Liver (tissue), 9 donors: ENCODE measurements around the gene ZNF528. TPM values are rescaled to one million over a fixed set of nuclear protein-coding genes. Genes with fewer than 3 reads are reported as not detected.
A peak's percentile ranks its signal among the peaks of the same experiment; 100 is the strongest.

ENCODE experiments used
- DNase-seq: peaks from one replicate; pipeline ENCODE4 v3.0.0-alpha.2; 2017; ENCODE audit warnings: low spot score
- H3K27ac ChIP-seq, 2 donors: one replicate each; pipeline ENCODE4 v1.7.0; 2013; ENCODE audit warnings: inconsistent platforms in 2 of 2, low read length in 2 of 2, control low read depth in 1 of 2, low read depth in 1 of 2, mild to moderate bottlenecking in 1 of 2
- H3K27me3 ChIP-seq, 4 donors: one replicate each; pipeline versions ENCODE4 v1.6.1 to v1.7.0; 2013; ENCODE audit warnings: low read length in 3 of 4, inconsistent platforms in 1 of 4, mild to moderate bottlenecking in 1 of 4, moderate library complexity in 1 of 4; ENCODE audit not compliant: control insufficient read depth in 4 of 4, insufficient read depth in 4 of 4
- H3K36me3 ChIP-seq, 4 donors: one replicate each; pipeline versions ENCODE4 v1.6.1 to v1.7.0; 2013; ENCODE audit warnings: low read length in 3 of 4, mild to moderate bottlenecking in 3 of 4, low read depth in 1 of 4, moderate library complexity in 1 of 4; ENCODE audit not compliant: control insufficient read depth in 4 of 4, insufficient read depth in 3 of 4
- H3K4me1 ChIP-seq, 4 donors: one replicate each; pipeline versions ENCODE4 v1.6.1 to v1.7.0; 2013; ENCODE audit warnings: low read length in 3 of 4, mild to moderate bottlenecking in 3 of 4, moderate library complexity in 1 of 4; ENCODE audit not compliant: control insufficient read depth in 4 of 4, insufficient read depth in 4 of 4
- H3K4me3 ChIP-seq, 3 donors: one replicate each; pipeline versions ENCODE4 v1.6.1 to v1.7.0; 2013; ENCODE audit warnings: low read length in 3 of 3, control low read depth in 1 of 3, low read depth in 1 of 3, mild to moderate bottlenecking in 1 of 3
- H3K9ac ChIP-seq, 2 donors: one replicate each; pipeline ENCODE4 v1.7.0; 2013; ENCODE audit warnings: low read length in 2 of 2, mild to moderate bottlenecking in 2 of 2, moderate library complexity in 2 of 2, control low read depth in 1 of 2, low read depth in 1 of 2
- H3K9me3 ChIP-seq, 4 donors: one replicate each; pipeline versions ENCODE4 v1.6.1 to v1.7.0; 2013; ENCODE audit warnings: low read length in 3 of 4; ENCODE audit not compliant: control insufficient read depth in 4 of 4
- CTCF ChIP-seq: fragments of 150-350 bp; IDR thresholded peaks from 2 replicates; pipeline ENCODE4 v1.5.1; 2017; ENCODE audit warnings: improper control_type of control experiment, low read depth, low read length; ENCODE audit not compliant: missing input control
- FOXA2 ChIP-seq: IDR thresholded peaks from 2 replicates; pipeline ENCODE4 v1.6.1; 2016; ENCODE audit warnings: antibody characterized with exemption
- GABPA ChIP-seq, 2 donors: IDR thresholded peaks in 1 of 2; conservative IDR thresholded peaks in 1 of 2; 2 replicates each; pipeline ENCODE4 v1.6.1; 2016; ENCODE audit warnings: antibody characterized with exemption in 2 of 2, mild to moderate bottlenecking in 1 of 2, moderate library complexity in 1 of 2
- HNF4G ChIP-seq: IDR thresholded peaks from 2 replicates; pipeline ENCODE4 v1.6.1; 2016; ENCODE audit warnings: antibody characterized with exemption
- JUND ChIP-seq, 2 donors: IDR thresholded peaks; 2 replicates each; pipeline ENCODE4 v1.6.1; 2016; ENCODE audit warnings: antibody characterized with exemption in 2 of 2
- RAD21 ChIP-seq, 2 donors: IDR thresholded peaks; 2 replicates each; pipeline ENCODE4 v1.6.1; 2016; ENCODE audit warnings: antibody characterized with exemption in 2 of 2, mild to moderate bottlenecking in 2 of 2
- REST ChIP-seq: IDR thresholded peaks from 2 replicates; pipeline ENCODE4 v1.6.1; 2016; ENCODE audit warnings: antibody characterized with exemption, mild to moderate bottlenecking
- RXRA ChIP-seq, 2 donors: IDR thresholded peaks; 2 replicates each; pipeline ENCODE4 v1.6.1; 2017 to 2018; ENCODE audit warnings: antibody characterized with exemption in 2 of 2, mild to moderate bottlenecking in 1 of 2
- SP1 ChIP-seq: IDR thresholded peaks from 2 replicates; pipeline ENCODE4 v1.6.1; 2018; ENCODE audit warnings: antibody characterized with exemption, mild to moderate bottlenecking
- TAF1 ChIP-seq: conservative IDR thresholded peaks from 2 replicates; pipeline ENCODE4 v1.6.1; 2016; ENCODE audit warnings: antibody characterized with exemption, mild to moderate bottlenecking
- ZBTB33 ChIP-seq: IDR thresholded peaks from 2 replicates; pipeline ENCODE4 v1.6.1; 2016; ENCODE audit warnings: antibody characterized with exemption
- WGBS: extraction: QIAGEN DNeasy Blood & Tissue Kit; methylation state at CpG from one replicate; pipeline ENCODE4 v1.1.7; 2013; 5-methylcytosine and 5-hydroxymethylcytosine counted together
- polyA plus RNA-seq, 2 donors: library from polyadenylated mRNA; stranded (reverse) in 1 of 2; unstranded in 1 of 2; fragments of 200-250 nt in 1 of 2; fragments of >200 nt in 1 of 2; fragmentation: Nextera tagmentation in 1 of 2; extraction: Ambion mirVana in 1 of 2; gene quantifications; one replicate each; pipeline versions ENCODE4 v1.2.1 to v1.2.3, GENCODE V29; 2013 to 2015
- total RNA-seq, 2 donors: library from RNA; depleted of rRNA; stranded (reverse); fragments of >200 nt; gene quantifications; one replicate each; pipeline ENCODE4 v1.2.3, GENCODE V29; 2014
- TF ChIP-seq, protein P1 (sequence below): IDR thresholded peaks from 2 replicates; pipeline ENCODE4 v1.6.1; 2016; ENCODE audit warnings: antibody characterized with exemption
- TF ChIP-seq, protein P2 (sequence below): IDR thresholded peaks from 2 replicates; pipeline ENCODE4 v1.6.1; 2016; ENCODE audit warnings: antibody characterized with exemption
- donor health status: healthy.
- donor health status: healthy.
- donor health status: healthy.
- donor health status: healthy.
- donor health status: healthy.

The ZNF528 gene
- total and polyA plus RNA-seq, 4 donors, result 0.82 to 5.5 (median 3.0) TPM

DNA sequence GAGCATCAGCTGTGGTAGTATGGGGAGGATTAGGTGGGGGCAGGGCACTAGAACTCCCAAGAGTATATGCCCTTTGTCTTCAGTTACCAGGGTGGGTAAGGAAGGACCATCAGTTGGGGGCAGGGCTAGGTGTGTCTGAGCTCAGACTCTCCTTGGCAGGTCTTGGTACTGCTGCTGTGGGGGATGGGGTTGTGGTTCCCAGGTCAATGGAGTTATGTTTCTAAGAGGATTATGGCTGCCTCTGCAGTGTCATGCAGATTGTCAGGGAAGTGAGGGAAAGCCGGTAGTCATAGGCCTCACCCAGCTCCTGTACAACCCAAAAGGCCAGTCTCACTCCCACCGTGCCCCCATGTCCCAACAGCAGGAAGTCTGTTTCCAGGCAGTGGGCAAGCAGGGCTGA lies 46.9 kb downstream of the ZNF528 start:
- H3K9ac ChIP-seq, result no peak overlapping the region
- DNase-seq, result no peak
- TF ChIP-seq CTCF (no peak), TAF1 (no peak), HNF4G (no peak), RAD21 (IDR thresholded peaks at IDR 0.05) (no peak), ZBTB33 (no peak), SP1 (no peak), GABPA (IDR thresholded peaks at IDR 0.05 in 1 of 2, conservative IDR thresholded peaks at IDR 0.05 in 1 of 2) (no peak), RXRA (IDR thresholded peaks at IDR 0.05) (no peak), JUND (IDR thresholded peaks at IDR 0.05) (no peak), FOXA2 (no peak)
- TF ChIP-seq, protein P1, sequence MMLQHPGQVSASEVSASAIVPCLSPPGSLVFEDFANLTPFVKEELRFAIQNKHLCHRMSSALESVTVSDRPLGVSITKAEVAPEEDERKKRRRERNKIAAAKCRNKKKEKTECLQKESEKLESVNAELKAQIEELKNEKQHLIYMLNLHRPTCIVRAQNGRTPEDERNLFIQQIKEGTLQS, result no peak
- H3K4me3 ChIP-seq, result peak overlapping the region in 2 of 3 donors; percentile 0 to 2
- WGBS, result 38% methylated on average over 2 of the region's 2 CpGs
- H3K9me3 ChIP-seq, result peaks cover 18 to 43% (median 30%) of the 10 kb centered on the region in 4 donors
- no peaks in the 10 kb centered on the region for H3K27me3 ChIP-seq
- no peaks in the 10 kb centered on the region for H3K36me3 ChIP-seq
- no peaks in the 10 kb centered on the region for H3K4me1 ChIP-seq
- H3K27ac ChIP-seq, result no peak overlapping the region

DNA sequence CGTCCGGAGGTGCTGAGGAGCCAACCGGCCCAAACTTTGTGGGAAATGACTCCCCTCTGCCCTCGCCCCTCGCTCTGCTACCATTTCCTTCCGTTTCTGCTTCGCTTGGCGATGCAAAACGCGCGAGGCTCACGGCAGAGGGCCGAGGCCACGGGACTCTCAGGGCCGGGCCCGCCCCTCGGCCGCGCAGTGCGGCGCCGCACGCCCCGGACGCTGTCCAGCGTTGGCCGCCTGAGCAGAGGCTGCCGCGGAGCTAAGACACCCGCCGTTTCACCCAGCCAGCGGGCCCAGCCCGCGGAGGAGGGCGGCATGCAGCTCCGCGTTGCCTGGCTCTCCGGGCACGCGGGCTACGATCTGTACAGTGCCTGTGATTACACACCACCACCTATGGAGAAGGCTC lies 53.6 kb downstream of the ZNF528 start:
- peaks cover 0 to 6% (median 1%) of the 10 kb centered on the region in 4 donors for H3K27me3 ChIP-seq
- no peaks in the 10 kb centered on the region for H3K36me3 ChIP-seq
- H3K4me1 ChIP-seq, result peaks cover 0 to 3% (median 0%) of the 10 kb centered on the region in 4 donors
- TF ChIP-seq REST (no peak), HNF4G (no peak), ZBTB33 (no peak), TAF1 (no peak), GABPA (IDR thresholded peaks at IDR 0.05 in 1 of 2, conservative IDR thresholded peaks at IDR 0.05 in 1 of 2) (no peak), FOXA2 (no peak), RXRA (IDR thresholded peaks at IDR 0.05) (no peak), JUND (IDR thresholded peaks at IDR 0.05) (no peak), RAD21 (IDR thresholded peaks at IDR 0.05) (no peak)
- TF ChIP-seq, protein P2, sequence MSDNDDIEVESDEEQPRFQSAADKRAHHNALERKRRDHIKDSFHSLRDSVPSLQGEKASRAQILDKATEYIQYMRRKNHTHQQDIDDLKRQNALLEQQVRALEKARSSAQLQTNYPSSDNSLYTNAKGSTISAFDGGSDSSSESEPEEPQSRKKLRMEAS, result no peak
- WGBS, result 27% methylated on average over 41 of the region's 41 CpGs
- H3K4me3 ChIP-seq, result peak overlapping the region in 2 of 3 donors; percentile 14 to 37
- no peak overlapping the region for H3K9ac ChIP-seq
- peaks cover 16 to 54% (median 42%) of the 10 kb centered on the region in 4 donors for H3K9me3 ChIP-seq
- no peak overlapping the region for H3K27ac ChIP-seq
- no peak for DNase-seq
